OCI-LY7 (cell line): Measurements from ENCODE around the gene RXRB.

Experiments used
- EZH2phosphoT487 ChIP-seq: fragments of 200-600 bp; sonication (generic); IDR thresholded peaks from 2 replicates; pipeline ENCODE4 v1.6.1; 2018; ENCODE audit warnings: low read depth, borderline replicate concordance, mild to moderate bottlenecking, mixed run types, antibody characterized with exemption, low read length, moderate library complexity, mixed read lengths
- TF ChIP-seq, protein P1 (sequence below): fragments of 200-600 bp; sonication (generic); conservative IDR thresholded peaks from 2 replicates; pipeline ENCODE4 v1.5.1; 2014; ENCODE audit warnings: mild to moderate bottlenecking, antibody characterized with exemption, low read length, moderate library complexity, mixed read lengths

DNA sequence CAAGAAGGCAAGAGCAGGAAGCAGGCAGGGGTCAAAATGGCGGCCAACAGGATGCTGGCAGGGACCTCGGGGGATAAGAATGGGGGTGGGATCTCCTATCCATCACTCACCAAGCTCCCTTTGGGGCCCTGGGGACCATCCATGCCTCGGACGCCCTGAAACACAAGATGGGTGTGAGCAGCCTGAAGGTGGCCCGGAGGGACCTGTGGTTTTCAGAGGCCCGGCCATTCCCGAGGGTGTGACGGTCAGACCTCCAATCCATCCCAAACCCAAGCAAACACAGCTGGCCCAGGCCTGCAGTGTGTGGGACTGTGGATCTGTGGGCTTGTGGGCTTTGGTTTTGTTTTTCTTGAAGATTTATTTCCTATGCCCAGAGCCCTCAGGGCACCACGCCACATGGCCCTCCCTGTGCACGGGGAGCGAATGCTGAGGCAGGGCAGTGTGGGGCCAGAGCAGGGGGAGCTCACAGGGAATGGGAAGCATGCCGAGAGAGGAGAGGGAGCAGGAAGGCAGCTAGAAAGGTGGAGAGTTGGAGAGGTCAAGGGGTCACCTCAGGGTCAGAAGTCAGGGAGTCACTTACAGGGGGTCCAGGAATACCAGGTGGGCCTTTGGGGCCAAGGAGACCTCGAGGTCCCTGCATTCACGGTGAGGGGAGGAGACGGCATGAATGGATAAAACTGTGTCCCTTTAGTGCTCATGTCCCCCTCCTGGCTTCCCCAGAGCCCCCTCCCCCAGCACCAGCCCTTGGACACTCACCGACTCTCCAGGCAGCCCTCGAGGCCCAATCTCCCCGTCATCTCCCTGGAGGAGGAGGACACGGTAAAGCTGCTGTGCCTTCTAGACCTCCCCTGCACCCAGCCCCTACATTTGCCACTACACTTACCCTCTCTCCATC is 22.7 kb downstream of the RXRB start:
- TF ChIP-seq, protein P1, sequence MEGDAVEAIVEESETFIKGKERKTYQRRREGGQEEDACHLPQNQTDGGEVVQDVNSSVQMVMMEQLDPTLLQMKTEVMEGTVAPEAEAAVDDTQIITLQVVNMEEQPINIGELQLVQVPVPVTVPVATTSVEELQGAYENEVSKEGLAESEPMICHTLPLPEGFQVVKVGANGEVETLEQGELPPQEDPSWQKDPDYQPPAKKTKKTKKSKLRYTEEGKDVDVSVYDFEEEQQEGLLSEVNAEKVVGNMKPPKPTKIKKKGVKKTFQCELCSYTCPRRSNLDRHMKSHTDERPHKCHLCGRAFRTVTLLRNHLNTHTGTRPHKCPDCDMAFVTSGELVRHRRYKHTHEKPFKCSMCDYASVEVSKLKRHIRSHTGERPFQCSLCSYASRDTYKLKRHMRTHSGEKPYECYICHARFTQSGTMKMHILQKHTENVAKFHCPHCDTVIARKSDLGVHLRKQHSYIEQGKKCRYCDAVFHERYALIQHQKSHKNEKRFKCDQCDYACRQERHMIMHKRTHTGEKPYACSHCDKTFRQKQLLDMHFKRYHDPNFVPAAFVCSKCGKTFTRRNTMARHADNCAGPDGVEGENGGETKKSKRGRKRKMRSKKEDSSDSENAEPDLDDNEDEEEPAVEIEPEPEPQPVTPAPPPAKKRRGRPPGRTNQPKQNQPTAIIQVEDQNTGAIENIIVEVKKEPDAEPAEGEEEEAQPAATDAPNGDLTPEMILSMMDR = no peak
- TF ChIP-seq EZH2phosphoT487 = no peak
